GM18508 (cell line): ENCODE measurements around the gene FXYD1.

Source experiments
- ATAC-seq: cut with Tn5 transposase; IDR thresholded peaks from one replicate; pipeline ENCODE4 v1.9.1; 2021; ENCODE audit warnings: moderate number of reproducible peaks; ENCODE audit not compliant: insufficient read depth, unreplicated experiment

FXYD1 gene

GRCh38 chr19:35106898-35107541, 31.6 kb upstream of the FXYD1 start:
- ATAC-seq = no peak

DNA sequence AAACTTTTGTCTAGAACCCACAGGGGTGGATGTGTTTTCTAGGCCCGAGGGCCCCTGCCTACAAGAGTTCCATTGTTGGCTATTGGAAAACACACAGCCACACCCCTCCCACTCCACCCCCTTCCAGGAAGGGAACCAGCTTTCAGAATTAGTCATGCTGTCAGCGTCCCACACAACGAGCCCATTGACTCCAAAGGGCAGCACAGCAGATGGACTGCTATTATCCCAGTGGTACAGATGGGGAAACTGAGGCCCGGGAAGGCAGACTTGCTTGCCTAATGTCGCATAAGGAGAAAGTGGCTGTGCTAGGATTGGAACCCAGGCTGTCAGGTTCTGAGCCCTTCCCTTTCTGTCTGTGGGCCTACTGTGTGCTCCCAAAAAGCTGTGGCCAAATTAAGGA, 31.1 kb upstream of the FXYD1 start:
- ATAC-seq = no peak

GRCh38 chr19:35108730-35109129, 29.9 kb upstream of the FXYD1 start:
- no peak for ATAC-seq

DNA sequence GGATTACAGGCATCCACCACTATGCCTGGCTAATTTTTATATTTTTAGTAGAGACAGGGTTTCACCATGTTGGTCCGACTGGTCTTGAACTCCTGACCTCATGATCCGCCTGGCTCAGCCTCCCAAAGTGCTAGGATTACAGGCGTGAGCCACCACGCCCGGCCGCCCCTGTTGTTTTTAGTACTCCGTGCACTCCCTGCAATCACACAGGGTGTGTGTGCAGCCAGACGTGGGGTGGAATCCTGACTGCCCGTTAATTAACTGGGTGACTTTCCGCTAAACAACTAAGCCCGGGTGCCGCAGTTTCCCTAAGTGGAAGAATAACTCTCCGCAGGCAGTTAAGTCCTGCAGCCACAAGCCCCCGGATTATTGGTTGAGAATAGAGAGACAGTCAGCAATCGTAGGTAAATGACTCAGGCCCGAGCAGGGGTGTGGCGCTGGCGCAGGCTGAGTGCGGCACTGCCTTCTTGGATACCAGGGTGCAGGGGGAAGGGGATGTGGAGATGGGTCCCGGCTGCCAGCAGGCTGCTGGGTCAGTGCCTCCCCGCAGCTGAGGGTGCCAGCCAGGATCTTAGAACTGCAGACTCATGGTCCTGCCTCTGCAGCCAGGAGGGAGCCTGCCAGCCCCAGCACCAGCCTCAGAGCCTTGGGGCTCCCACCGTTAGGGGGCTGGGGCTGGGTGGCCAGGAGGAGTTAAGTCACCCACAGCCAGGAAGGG, 29.1 kb upstream of the FXYD1 start:
- no peak for ATAC-seq

GRCh38 chr19:35110974-35111373, 27.6 kb upstream of the FXYD1 start:
- ATAC-seq = no peak

GRCh38 chr19:35112995-35113688, 25.5 kb upstream of the FXYD1 start:
- ATAC-seq = no peak

GRCh38 chr19:35114353-35115176, 24.1 kb upstream of the FXYD1 start:
- ATAC-seq = no peak

- no peak for ATAC-seq
Measured at GRCh38 chr19:35115177-35115951, 23.3 kb upstream of the FXYD1 start, which contains the start of gene FXYD3. FXYD3 (plus strand) TSS chr19:35115823; CDS start chr19:35119377, 3,554 bp downstream.

- ATAC-seq = no peak
Measured at GRCh38 chr19:35116072-35116801, 22.4 kb upstream of the FXYD1 start.

GRCh38 chr19:35117116-35117515, 21.5 kb upstream of the FXYD1 start:
- ATAC-seq = no peak

- no peak for ATAC-seq
Measured at GRCh38 chr19:35117799-35118198, 20.8 kb upstream of the FXYD1 start.

GRCh38 chr19:35118268-35119020, 20.2 kb upstream of the FXYD1 start:
- no peak for ATAC-seq

DNA sequence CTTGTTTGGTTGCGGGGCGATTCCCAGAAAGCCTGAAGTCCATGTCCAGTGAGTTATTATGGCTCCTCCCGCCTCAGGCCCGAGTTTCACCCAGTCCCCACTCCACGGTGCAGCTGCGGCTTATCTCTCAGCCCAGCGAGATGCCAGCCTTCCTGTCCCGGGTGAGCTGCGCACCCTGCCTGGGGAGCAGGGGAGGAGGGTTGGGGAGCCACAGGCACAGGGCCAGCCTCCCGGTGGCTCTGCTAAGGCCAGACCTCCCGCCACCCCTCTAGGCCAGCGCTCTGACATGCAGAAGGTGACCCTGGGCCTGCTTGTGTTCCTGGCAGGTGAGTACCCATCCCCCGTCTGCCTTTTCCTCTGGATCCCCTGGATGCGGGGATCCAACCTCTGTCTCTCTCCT, 19.5 kb upstream of the FXYD1 start:
- no peak for ATAC-seq

- ATAC-seq = no peak
Measured at GRCh38 chr19:35119578-35120155, 19.0 kb upstream of the FXYD1 start.

- ATAC-seq = no peak
Measured at GRCh38 chr19:35120492-35120891, 18.1 kb upstream of the FXYD1 start.

GRCh38 chr19:35120898-35121297, 17.7 kb upstream of the FXYD1 start:
- no peak for ATAC-seq

DNA sequence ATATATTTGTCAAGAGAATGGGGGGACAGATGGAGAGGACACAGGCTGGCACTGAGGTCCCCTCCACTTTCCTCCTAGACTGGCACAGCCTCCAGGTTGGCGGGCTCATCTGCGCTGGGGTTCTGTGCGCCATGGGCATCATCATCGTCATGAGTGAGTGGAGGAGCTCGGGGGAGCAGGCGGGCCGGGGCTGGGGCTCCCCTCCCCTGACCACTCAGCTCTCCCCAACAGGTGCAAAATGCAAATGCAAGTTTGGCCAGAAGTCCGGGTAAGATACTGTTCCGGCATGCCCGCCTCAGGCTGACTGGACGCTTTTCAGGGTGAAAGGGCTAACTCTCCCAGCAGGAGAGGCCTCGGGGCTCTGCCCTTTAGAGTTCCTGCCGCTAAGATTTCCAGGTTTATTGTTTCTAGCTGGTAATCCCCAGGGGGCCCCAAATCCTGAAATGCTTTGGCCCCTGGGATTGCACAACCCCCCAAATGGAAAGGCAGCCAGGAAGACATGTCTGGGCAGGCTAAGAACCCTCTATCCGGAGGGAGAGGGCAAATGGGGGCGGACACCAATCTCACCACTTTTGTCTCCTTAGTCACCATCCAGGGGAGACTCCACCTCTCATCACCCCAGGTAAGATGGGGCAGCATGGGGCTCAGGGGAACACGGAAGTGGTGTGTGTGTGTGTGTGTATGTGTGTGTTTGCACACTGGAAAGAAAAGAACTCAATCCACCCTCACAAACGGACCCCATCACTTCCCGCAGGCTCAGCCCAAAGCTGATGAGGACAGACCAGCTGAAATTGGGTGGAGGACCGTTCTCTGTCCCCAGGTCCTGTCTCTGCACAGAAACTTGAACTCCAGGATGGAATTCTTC, 15.7 kb upstream of the FXYD1 start:
- ATAC-seq = no peak
